Measurements from ENCODE around the gene PDGFA. TPM values are rescaled to one million over a fixed set of nuclear protein-coding genes. Genes with fewer than 3 reads are reported as not detected.

The PDGFA gene
- polyA plus RNA-seq, 1 donor (not counting 4 experiments of a cell fraction or from before 2014, with no cell fraction given): 14.8 TPM

- Histone ChIP-seq H4K20me1 (ENCODE audit: control insufficient read depth, extremely low read depth, insufficient read depth, low read length) (peaks cover 4% of the 10 kb centered on the region), H3K79me2 (ENCODE audit: control insufficient read depth, insufficient read depth, low read length) (peaks cover 61% of the 10 kb centered on the region), H2AFZ (ENCODE audit: control insufficient read depth, low read length) (no peak overlapping the region), H3K9me1 (ENCODE audit: control insufficient read depth, extremely low read depth, insufficient read depth, low read length) (no peaks in the 10 kb centered on the region), H3K27ac (ENCODE audit: control insufficient read depth, insufficient read depth, low read length) (no peak overlapping the region), H3K4me2 (ENCODE audit: control insufficient read depth, extremely low read depth, insufficient read depth, low read depth, low read length) (no peak overlapping the region), H3K36me3 (ENCODE audit: control insufficient read depth in 2 of 2, extremely low read depth in 1 of 2, insufficient read depth in 2 of 2, low read length in 2 of 2) (peaks cover 27 to 36% of the 10 kb centered on the region in 2 experiments), H3K4me3 (ENCODE audit: control insufficient read depth in 2 of 3, extremely low read depth in 1 of 3, insufficient read depth in 2 of 3, low read depth in 1 of 3, low read length in 3 of 3) (no peak overlapping the region), H3K9ac (ENCODE audit: control insufficient read depth, extremely low read depth, insufficient read depth, low read length) (no peak overlapping the region), H3K4me1 (ENCODE audit: control insufficient read depth, extremely low read depth, insufficient read depth, low read length) (peaks cover 39% of the 10 kb centered on the region), H3K27me3 (ENCODE audit: control insufficient read depth, extremely low read depth, insufficient read depth, low read length) (no peaks in the 10 kb centered on the region), H3K9me3 (ENCODE audit: control insufficient read depth, low read depth, low read length) (no peaks in the 10 kb centered on the region)
- DNase-seq (ENCODE audit: low read depth, low spot score) (no peak), FAIRE-seq (no peak)
- dilution Hi-C loops (cut with MboI; ENCODE audit: extremely low pct_ligation_motif_present, low sequenced_read_pairs): no loop called here
- TF ChIP-seq, protein P1, sequence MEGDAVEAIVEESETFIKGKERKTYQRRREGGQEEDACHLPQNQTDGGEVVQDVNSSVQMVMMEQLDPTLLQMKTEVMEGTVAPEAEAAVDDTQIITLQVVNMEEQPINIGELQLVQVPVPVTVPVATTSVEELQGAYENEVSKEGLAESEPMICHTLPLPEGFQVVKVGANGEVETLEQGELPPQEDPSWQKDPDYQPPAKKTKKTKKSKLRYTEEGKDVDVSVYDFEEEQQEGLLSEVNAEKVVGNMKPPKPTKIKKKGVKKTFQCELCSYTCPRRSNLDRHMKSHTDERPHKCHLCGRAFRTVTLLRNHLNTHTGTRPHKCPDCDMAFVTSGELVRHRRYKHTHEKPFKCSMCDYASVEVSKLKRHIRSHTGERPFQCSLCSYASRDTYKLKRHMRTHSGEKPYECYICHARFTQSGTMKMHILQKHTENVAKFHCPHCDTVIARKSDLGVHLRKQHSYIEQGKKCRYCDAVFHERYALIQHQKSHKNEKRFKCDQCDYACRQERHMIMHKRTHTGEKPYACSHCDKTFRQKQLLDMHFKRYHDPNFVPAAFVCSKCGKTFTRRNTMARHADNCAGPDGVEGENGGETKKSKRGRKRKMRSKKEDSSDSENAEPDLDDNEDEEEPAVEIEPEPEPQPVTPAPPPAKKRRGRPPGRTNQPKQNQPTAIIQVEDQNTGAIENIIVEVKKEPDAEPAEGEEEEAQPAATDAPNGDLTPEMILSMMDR (optimal IDR thresholded peaks at IDR 0.05 in 1 of 3, IDR thresholded peaks at IDR 0.05 in 1 of 3, conservative IDR thresholded peaks at IDR 0.05 in 1 of 3; ENCODE audit: extremely low read depth in 1 of 3, insufficient read depth in 2 of 3, low read length in 3 of 3): no peak
- TF ChIP-seq EZH2 (IDR thresholded peaks at IDR 0.05; ENCODE audit: low read length): no peak
Measured at GRCh38 chr7:510131-510481, 9.5 kb downstream of the PDGFA start.

DNA sequence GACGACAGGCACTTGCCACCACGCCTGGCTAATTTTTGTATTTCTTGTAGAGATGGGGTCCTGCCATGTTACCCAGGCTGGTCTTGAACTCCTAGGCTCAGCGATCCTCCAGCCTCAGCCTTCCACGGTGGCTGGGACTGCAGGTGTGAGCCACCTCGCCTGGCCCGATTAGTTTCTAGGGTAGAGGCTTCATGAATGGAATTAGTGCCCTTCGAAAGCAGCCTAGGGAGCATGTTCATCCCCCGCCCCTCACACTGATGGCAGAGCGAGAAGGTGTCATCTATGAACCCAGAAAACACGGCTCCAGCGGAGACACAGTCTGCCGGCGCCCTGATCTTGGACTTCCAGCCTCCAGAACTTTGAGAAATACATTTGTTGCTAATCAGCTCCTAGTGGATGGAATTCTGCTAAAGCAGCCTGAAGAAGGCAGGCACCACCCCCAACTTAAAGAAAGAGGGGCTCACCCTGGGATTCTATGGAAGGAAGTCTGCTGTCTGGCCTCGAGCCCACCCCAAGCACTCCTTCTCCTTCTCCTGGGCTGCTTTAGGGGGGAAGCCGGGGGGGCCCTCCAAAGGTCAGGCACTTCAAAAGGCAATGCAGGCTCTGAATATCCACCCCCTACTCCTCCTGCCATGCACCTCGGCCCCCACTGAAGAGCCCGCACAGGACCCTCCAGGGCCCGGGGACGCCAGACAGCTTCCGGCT is 10.1 kb downstream of the PDGFA start:
- dilution Hi-C loops (cut with MboI; ENCODE audit: extremely low pct_ligation_motif_present, low sequenced_read_pairs): no loop called here

More for the DNA sequence above, 10.1 kb downstream of the PDGFA start:
- Histone ChIP-seq H3K36me3 (ENCODE audit: control insufficient read depth in 2 of 2, extremely low read depth in 1 of 2, insufficient read depth in 2 of 2, low read length in 2 of 2) (peaks cover 27 to 39% of the 10 kb centered on the region in 2 experiments), H3K4me3 (ENCODE audit: control insufficient read depth in 2 of 3, extremely low read depth in 1 of 3, insufficient read depth in 2 of 3, low read depth in 1 of 3, low read length in 3 of 3) (no peak overlapping the region), H4K20me1 (ENCODE audit: control insufficient read depth, extremely low read depth, insufficient read depth, low read length) (peaks cover 4% of the 10 kb centered on the region), H3K9me1 (ENCODE audit: control insufficient read depth, extremely low read depth, insufficient read depth, low read length) (no peaks in the 10 kb centered on the region), H3K4me2 (ENCODE audit: control insufficient read depth, extremely low read depth, insufficient read depth, low read depth, low read length) (no peak overlapping the region), H3K9me3 (ENCODE audit: control insufficient read depth, low read depth, low read length) (no peaks in the 10 kb centered on the region), H3K79me2 (ENCODE audit: control insufficient read depth, insufficient read depth, low read length) (peaks cover 62% of the 10 kb centered on the region), H2AFZ (ENCODE audit: control insufficient read depth, low read length) (no peak overlapping the region), H3K9ac (ENCODE audit: control insufficient read depth, extremely low read depth, insufficient read depth, low read length) (no peak overlapping the region), H3K27ac (ENCODE audit: control insufficient read depth, insufficient read depth, low read length) (no peak overlapping the region), H3K4me1 (ENCODE audit: control insufficient read depth, extremely low read depth, insufficient read depth, low read length) (peaks cover 33% of the 10 kb centered on the region), H3K27me3 (ENCODE audit: control insufficient read depth, extremely low read depth, insufficient read depth, low read length) (no peaks in the 10 kb centered on the region)
- DNase-seq (ENCODE audit: low read depth, low spot score): no peak
- no peak for FAIRE-seq
- TF ChIP-seq, protein P1 (optimal IDR thresholded peaks at IDR 0.05 in 1 of 3, IDR thresholded peaks at IDR 0.05 in 1 of 3, conservative IDR thresholded peaks at IDR 0.05 in 1 of 3; ENCODE audit: extremely low read depth in 1 of 3, insufficient read depth in 2 of 3, low read length in 3 of 3): no peak
- TF ChIP-seq EZH2 (IDR thresholded peaks at IDR 0.05; ENCODE audit: low read length): no peak
